ENCODE results near the gene HORMAD1. TPM values are rescaled to one million over a fixed set of nuclear protein-coding genes. Genes with fewer than 3 reads are reported as not detected.

Gene HORMAD1
- total and polyA plus RNA-seq, 2 of the 13 experiments (the other 11 are each of a cell fraction or from before 2014, with no cell fraction given), result not detected

DNA sequence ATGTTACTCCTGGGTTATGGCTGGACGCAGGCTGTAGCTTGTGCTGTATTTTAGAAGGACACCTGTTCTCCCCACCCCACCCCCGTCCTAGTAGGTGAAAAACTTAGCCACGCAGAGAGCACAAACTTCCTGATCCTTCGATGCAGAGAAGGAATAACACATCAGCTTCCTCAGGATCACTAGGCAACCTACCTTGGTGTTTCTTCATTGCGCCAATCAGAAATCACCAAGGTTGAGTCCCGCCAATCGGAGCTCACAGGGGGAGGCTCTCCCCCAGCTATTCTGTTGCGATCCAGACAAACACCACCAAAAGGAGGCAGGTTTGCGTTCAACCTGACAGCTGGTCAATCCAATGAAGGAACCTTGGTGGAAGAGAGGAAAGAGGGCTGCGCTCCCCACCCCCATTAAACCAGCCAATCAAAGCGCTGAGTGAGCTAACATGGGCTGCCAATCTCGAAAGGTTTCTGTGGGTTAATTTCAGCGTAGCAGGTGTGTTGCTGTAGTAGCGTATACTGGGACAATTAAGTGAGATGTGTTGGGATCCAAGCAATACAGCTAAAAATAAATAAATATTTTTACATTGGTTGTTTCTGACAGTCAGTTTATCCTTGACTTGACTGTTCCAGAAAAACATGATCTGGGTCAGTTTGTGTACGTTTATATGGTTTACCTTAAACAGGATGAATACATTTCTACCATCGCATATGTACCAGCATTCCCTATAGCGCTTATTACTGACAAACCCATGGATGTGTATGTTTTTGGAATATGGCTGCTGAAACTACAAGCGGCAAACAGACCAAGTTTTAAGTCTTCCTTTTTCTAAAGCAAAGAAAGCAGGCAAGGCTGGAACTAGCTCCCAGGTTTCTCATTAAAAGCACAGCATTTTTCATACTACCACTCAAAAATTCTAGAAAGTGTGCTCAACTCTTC is 23.4 kb downstream of the HORMAD1 start, which contains the start of gene GOLPH3L (continued):
- TF ChIP-seq THAP11 (CRISPR knock-in tag; IDR thresholded peaks at IDR 0.05), result peak; percentile 64

DNA sequence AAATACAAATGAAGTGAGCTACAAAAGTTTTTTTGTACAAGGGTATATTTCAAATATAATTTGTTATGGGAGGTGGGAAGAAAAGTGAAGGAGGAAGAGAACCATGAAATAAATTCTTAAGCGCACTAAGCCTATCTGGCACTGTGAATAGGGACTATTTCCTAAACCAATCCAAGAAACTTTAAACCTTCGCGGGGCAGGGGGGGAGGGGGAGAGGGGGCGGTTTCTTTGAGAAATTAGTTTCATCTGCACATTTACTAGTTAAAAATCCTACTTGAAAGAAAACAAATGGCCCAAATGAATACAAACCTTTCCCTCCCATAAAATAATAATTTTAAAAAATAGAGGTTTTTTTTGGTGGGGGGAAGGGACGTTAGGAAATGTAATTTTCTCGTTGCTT is 24.1 kb downstream of the HORMAD1 start:
- CTCF ChIA-PET (ENCODE audit: low intra/inter-chr PET ratio, low total read pairs), result no interaction called here
- H3K9ac ChIP-seq (ENCODE audit: insufficient read depth, low read depth, low read length), result peak overlapping the region; percentile 67
- FAIRE-seq, result no peak
- peak overlapping the region; percentile 73 for H3K27ac ChIP-seq (ENCODE audit: extremely low read length, insufficient read depth, low read length)
- TF ChIP-seq ZNF83 (CRISPR knock-in tag; IDR thresholded peaks at IDR 0.05; ENCODE audit: borderline replicate concordance) (no peak), NONO (IDR thresholded peaks at IDR 0.05) (no peak), NONO (CRISPR knock-in tag; conservative IDR thresholded peaks at IDR 0.05) (0 out of 2 replicates have a peak, but pooled peaks have one; percentile 12), ZZZ3 (CRISPR knock-in tag; IDR thresholded peaks at IDR 0.05; ENCODE audit: borderline replicate concordance) (no peak), HDAC1 (CRISPR knock-in tag; IDR thresholded peaks at IDR 0.05) (0 out of 2 replicates have a peak, but pooled peaks have one; percentile 38), SIN3B (IDR thresholded peaks at IDR 0.05; ENCODE audit: low read length) (peak; percentile 50; the same call in 1 of the 2 replicates), HNRNPK (IDR thresholded peaks at IDR 0.05; ENCODE audit: low read depth, low read length, poor library complexity, severe bottlenecking) (peak; percentile 55), DNMT1 (CRISPR knock-in tag; IDR thresholded peaks at IDR 0.05) (no peak)
- TF ChIP-seq, protein P1, sequence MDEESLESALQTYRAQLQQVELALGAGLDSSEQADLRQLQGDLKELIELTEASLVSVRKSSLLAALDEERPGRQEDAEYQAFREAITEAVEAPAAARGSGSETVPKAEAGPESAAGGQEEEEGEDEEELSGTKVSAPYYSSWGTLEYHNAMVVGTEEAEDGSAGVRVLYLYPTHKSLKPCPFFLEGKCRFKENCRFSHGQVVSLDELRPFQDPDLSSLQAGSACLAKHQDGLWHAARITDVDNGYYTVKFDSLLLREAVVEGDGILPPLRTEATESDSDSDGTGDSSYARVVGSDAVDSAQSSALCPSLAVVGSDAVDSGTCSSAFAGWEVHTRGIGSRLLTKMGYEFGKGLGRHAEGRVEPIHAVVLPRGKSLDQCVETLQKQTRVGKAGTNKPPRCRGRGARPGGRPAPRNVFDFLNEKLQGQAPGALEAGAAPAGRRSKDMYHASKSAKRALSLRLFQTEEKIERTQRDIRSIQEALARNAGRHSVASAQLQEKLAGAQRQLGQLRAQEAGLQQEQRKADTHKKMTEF (CRISPR knock-in tag; IDR thresholded peaks at IDR 0.05), result 0 out of 2 replicates have a peak, but pooled peaks have one; percentile 1
- TF ChIP-seq, protein P2, sequence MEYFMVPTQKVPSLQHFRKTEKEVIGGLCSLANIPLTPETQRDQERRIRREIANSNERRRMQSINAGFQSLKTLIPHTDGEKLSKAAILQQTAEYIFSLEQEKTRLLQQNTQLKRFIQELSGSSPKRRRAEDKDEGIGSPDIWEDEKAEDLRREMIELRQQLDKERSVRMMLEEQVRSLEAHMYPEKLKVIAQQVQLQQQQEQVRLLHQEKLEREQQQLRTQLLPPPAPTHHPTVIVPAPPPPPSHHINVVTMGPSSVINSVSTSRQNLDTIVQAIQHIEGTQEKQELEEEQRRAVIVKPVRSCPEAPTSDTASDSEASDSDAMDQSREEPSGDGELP (IDR thresholded peaks at IDR 0.05; ENCODE audit: borderline replicate concordance, low read depth), result no peak
- no peak for DNase-seq (ENCODE audit: low spot score)
- H3K4me1 ChIP-seq (ENCODE audit: insufficient read depth, low read length), result 0 out of 2 replicates have a peak, but pooled peaks cover 17% of the 10 kb centered on the region
- peaks cover 2 to 24% of the 10 kb centered on the region in 2 experiments; a peak in 4 of 5 replicates for H3K36me3 ChIP-seq (replicated peaks in 1 of 2; ENCODE audit: control insufficient read depth in 1 of 2, insufficient read depth in 2 of 2, low read length in 2 of 2)
- H3K9me3 ChIP-seq (ENCODE audit: low read length), result no peaks in the 10 kb centered on the region
- BruUV-seq (replicated peaks), result no TSS peak
- POLR2A ChIA-PET, result interaction anchor here (0.8 to 2.9 kb wide), 20 partner anchors 11 to 631 kb away, joined by 3 to 17 read pairs (median 4); partner anchors contain the start of genes ADAMTSL4, ANXA9, ENSA and FALEC
- ATAC-seq, result no peak
- 0% methylated on average over 6 of the region's 6 CpGs for WGBS (ENCODE audit: low lambda C conversion rate)
- H3K79me2 ChIP-seq (ENCODE audit: insufficient read depth, low read length), result peaks cover 10% of the 10 kb centered on the region
- H2AFZ ChIP-seq (ENCODE audit: low read length), result no peak overlapping the region
- H4K20me1 ChIP-seq (ENCODE audit: insufficient read depth, low read length), result no peaks in the 10 kb centered on the region
- H3K27me3 ChIP-seq (ENCODE audit: control insufficient read depth in 1 of 2, insufficient read depth in 2 of 2, low read length in 2 of 2), result no peaks in the 10 kb centered on the region; a peak in 2 of 5 replicates
- in situ Hi-C loops (cut with HindIII; ENCODE audit: extremely low pct_ligation_motif_present, low pct_unique_long_range_greater_than_20kb) (no loop called here), intact Hi-C loops (cut with micrococcal nuclease; ENCODE audit: unreplicated experiment) (loop anchor here (2.0 to 10.0 kb wide), 3 partner anchors 72 to 134 kb away; partner anchors contain the start of gene ENSA)
- H3K4me2 ChIP-seq (ENCODE audit: low read depth, low read length), result peak overlapping the region; percentile 74
- H3K4me3 ChIP-seq (replicated peaks in 1 of 3; ENCODE audit: insufficient read depth in 1 of 3, low read depth in 2 of 3, low read length in 3 of 3), result peak overlapping the region; percentile 73 to 99 (median 83)

Measured in HepG2 (cell line).